ENCODE data around the gene RPS26. TPM values are rescaled to one million over a fixed set of nuclear protein-coding genes. Genes with fewer than 3 reads are reported as not detected.

Gene RPS26
- total RNA-seq, result 57.3 and 66.7 TPM in 2 replicates
- polyA plus RNA-seq, result 1,837 and 1,847 TPM in 2 replicates
- polyA plus RNA-seq (2011; cell fraction: cytosol; rRNA removed), result 1,751 and 2,627 TPM in 2 replicates
- 390 and 594 TPM in 2 replicates for polyA plus RNA-seq (2011; cell fraction: nucleus; rRNA removed)
- 778 and 788 TPM in 2 replicates for polyA plus RNA-seq (2012)
- 297 and 333 TPM in 2 replicates for polyA minus RNA-seq
- polyA minus RNA-seq (2011; cell fraction: cytosol; rRNA and poly(A)+ RNA removed), result 228 TPM
- polyA minus RNA-seq (2011; cell fraction: nucleus; rRNA and poly(A)+ RNA removed), result 44.1 and 51.9 TPM in 2 replicates
- Bru-seq, nascent RNA, result percentile 100 among the genes with signal in this experiment
- BruChase-seq, experiment 1, labeled RNA remaining after a 6-hour chase, result percentile 100 among the genes with signal in this experiment
- percentile 99 among the genes with signal in this experiment for BruChase-seq, experiment 2, labeled RNA remaining after a 2-hour chase
- long read RNA-seq, transcript RPS26-204 (4 exons, 1,140 nt), result major isoform, 41 of 55 reads
- long read RNA-seq, transcript RPS26-202 (3 exons, 1,204 nt), result minor isoform, 10 of 55 reads
- long read RNA-seq, partial matches to known transcripts, result 3 of 55 reads
- long read RNA-seq, other reads (novel, unspliced or antisense), result 1 of 55 reads

DNA sequence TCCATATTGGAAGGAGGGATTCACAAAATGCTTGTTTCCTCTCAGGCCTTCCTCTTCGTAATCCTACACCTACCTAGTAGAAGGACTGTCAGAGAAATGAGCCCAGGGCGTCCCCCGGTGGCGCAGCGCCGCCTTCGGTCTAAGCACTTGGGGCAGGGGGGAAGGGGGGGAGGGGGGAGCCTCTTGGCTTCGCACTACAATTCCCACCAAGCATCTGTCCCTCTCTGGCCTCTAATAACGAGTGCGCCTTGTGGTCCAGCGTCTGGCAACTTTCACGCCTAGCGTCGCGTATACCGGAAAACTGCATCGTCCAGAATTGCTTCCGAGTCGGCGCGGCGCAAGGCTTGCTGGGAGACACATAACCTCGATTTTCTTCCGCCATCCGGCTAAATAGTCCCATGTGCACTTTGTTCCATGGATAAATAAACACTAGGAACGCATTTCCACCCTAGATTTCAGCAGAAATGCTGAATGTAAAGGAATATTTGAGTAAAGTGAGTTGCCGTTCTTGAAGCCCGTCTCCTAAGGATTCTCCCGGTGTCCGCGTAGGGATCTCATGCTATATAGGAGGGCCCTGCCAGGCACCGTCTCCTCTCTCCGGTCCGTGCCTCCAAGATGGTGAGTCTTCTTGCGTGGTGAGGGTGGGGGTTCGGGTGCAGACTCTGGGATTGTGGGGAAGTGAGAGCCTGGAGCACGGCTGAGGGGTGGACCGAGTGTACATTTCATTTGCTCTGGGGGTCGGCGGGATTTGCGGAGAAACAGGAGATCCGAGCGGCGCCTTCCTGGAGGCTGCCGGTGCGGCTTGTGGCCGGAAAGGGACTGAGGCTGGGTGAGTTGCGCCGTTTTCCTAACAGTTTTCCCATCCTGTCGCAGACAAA is at the start of gene RPS26:
Gene RPS26 (plus strand): TSS at position 367 of the 878 bp plus-strand sequence. CDS start 249 bp downstream, at position 616.
- Histone ChIP-seq H4K20me1 (replicated peaks; ENCODE audit: control insufficient read depth, extremely low read depth, insufficient read depth, low read length) (peaks cover 3% of the 10 kb centered on the region), H3K4me3 (replicated peaks in 1 of 3; ENCODE audit: insufficient read depth in 1 of 3, low read depth in 1 of 3, low read length in 3 of 3) (peak within 1 kb of the TSS; percentile 84 to 100 (median 87)), H3K9me1 (replicated peaks; ENCODE audit: control insufficient read depth, extremely low read depth, insufficient read depth, low read length) (no peaks in the 10 kb centered on the region), H3K36me3 (ENCODE audit: control insufficient read depth in 2 of 2, extremely low read depth in 1 of 2, insufficient read depth in 2 of 2, low read length in 2 of 2) (peaks cover 8 to 14% of the 10 kb centered on the region in 2 experiments), H3K27me3 (ENCODE audit: control insufficient read depth in 2 of 2, insufficient read depth in 2 of 2, low read length in 2 of 2) (no peaks in the 10 kb centered on the region), H3K27ac (ENCODE audit: insufficient read depth, low read depth, low read length) (peak within 1 kb of the TSS; percentile 95), H2AFZ (ENCODE audit: low read depth, low read length) (peak within 1 kb of the TSS; percentile 92), H3K79me2 (ENCODE audit: control insufficient read depth, insufficient read depth, low read length) (peaks cover 20% of the 10 kb centered on the region), H3K4me1 (ENCODE audit: control insufficient read depth, extremely low read depth, insufficient read depth, low read length) (peaks cover 17% of the 10 kb centered on the region), H3K4me2 (ENCODE audit: insufficient read depth, low read length) (peak within 1 kb of the TSS; percentile 95), H3K9me3 (replicated peaks; ENCODE audit: control insufficient read depth, insufficient read depth, low read length) (no peaks in the 10 kb centered on the region), H3K9ac (replicated peaks; ENCODE audit: extremely low read depth, insufficient read depth, low read length) (peak within 1 kb of the TSS; percentile 97)
- POLR2A ChIA-PET, result interaction anchor here (1.0 to 1.4 kb wide), 2 partner anchors 13 to 45 kb away, joined by 4 to 5 read pairs; partner anchors contain the start of gene SUOX
- dilution Hi-C loops (cut with MboI; ENCODE audit: extremely low pct_ligation_motif_present, low sequenced_read_pairs), result no loop called here
- intact Hi-C loops (cut with micrococcal nuclease), result loop anchor here (1.0 to 5.0 kb wide), 7 partner anchors 12 to 303 kb away; partner anchors contain the start of genes DGKA, SARNP, SMARCC2 and SUOX
- peak; percentile 99 for FAIRE-seq
- peak; percentile 100 for DNase-seq (ENCODE audit: low read depth, low spot score)
- no TSS peak for BruUV-seq (replicated peaks)
- TF ChIP-seq POLR2A (IDR thresholded peaks at IDR 0.05; ENCODE audit: low read depth, low read length) (peak; percentile 99), POLR2AphosphoS5 (IDR thresholded peaks at IDR 0.05; ENCODE audit: insufficient read depth, low read depth, low read length) (peak; percentile 97), MYC (IDR thresholded peaks at IDR 0.05; ENCODE audit: low read depth, low read length) (peak; percentile 37), JUN (IDR thresholded peaks at IDR 0.05; ENCODE audit: borderline replicate concordance, insufficient read depth, insufficient read length, low read depth) (no peak), EZH2 (IDR thresholded peaks at IDR 0.05; ENCODE audit: borderline replicate concordance, low read depth, low read length, severe bottlenecking) (no peak), FOS (IDR thresholded peaks at IDR 0.05; ENCODE audit: borderline replicate concordance, insufficient read depth, low read length) (no peak), GATA2 (IDR thresholded peaks at IDR 0.05; ENCODE audit: insufficient read depth, insufficient read length, low read depth, low read length) (no peak)
- TF ChIP-seq, protein P1, sequence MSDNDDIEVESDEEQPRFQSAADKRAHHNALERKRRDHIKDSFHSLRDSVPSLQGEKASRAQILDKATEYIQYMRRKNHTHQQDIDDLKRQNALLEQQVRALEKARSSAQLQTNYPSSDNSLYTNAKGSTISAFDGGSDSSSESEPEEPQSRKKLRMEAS (IDR thresholded peaks at IDR 0.05; ENCODE audit: insufficient read depth, insufficient read length), result peak; percentile 68
- TF ChIP-seq, protein P2, sequence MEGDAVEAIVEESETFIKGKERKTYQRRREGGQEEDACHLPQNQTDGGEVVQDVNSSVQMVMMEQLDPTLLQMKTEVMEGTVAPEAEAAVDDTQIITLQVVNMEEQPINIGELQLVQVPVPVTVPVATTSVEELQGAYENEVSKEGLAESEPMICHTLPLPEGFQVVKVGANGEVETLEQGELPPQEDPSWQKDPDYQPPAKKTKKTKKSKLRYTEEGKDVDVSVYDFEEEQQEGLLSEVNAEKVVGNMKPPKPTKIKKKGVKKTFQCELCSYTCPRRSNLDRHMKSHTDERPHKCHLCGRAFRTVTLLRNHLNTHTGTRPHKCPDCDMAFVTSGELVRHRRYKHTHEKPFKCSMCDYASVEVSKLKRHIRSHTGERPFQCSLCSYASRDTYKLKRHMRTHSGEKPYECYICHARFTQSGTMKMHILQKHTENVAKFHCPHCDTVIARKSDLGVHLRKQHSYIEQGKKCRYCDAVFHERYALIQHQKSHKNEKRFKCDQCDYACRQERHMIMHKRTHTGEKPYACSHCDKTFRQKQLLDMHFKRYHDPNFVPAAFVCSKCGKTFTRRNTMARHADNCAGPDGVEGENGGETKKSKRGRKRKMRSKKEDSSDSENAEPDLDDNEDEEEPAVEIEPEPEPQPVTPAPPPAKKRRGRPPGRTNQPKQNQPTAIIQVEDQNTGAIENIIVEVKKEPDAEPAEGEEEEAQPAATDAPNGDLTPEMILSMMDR (IDR thresholded peaks at IDR 0.05; ENCODE audit: extremely low read depth in 1 of 2, insufficient read depth in 1 of 2, low read depth in 1 of 2, low read length in 2 of 2), result peak in 1 of 2 donors; percentile 46
- CTCF ChIA-PET, result interaction anchor here (1.4 to 3.1 kb wide), 4 partner anchors 12 to 303 kb away, joined by 3 to 44 read pairs (median 14); partner anchors contain the start of gene SUOX

Data from endothelial cell of umbilical vein (primary cell).